ENCODE data around the gene C2orf69.

The C2orf69 gene

DNA sequence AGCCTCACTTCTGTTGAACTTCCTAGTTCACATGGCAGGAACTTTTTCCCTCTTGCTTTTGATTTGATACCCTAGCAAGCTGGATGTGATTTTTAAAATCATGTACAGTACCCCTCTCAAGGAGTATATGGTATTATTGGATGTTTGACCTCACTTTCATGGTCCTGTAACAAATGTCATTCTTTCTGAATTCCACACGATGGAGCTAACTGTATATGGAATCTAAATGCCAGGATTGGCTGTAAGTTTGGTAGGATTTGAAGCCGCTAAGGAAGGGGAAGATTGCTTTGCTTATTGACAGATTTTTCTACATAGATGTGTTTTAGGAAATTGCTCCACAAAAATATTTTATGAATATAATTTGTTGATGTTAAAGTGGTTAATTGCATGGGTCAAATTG is 62.6 kb downstream of the C2orf69 start:
- peak in 1 of 2 experiments; percentile 14 for DNase-seq

DNA sequence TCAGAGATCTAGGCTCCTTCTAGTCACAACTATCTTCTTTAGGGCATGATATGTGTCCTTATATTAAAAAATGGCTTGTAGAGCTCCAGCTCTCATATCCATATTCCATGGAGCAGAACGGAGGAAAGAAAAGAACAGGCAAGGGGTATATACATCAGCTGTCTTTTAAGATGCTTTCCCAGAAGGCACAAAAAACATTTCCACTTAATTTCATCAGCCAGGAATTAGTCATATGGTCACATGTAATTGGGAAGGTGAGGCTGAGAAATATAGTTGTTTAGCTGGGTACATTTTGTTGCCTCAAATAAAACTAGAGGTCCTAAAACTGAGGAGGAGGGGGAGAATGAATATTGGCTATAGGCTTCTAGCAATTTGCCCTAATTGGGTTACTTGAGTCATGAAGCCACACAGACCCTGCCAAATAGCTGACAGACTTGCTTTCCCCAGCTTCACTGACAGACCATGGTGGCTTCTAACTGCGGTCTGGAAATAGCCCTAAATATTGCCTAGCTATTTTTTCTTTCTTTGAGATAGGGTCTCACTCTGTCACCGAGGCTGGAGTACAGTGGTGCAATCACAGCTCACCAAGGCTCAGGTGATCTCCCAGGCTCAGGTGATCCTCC is 64.3 kb downstream of the C2orf69 start:
- no peak for DNase-seq
